ENCODE results near the gene SIDT2. TPM values are rescaled to one million over a fixed set of nuclear protein-coding genes. Genes with fewer than 3 reads are reported as not detected.
A peak's percentile ranks its signal among the peaks of the same experiment; 100 is the strongest.

The SIDT2 gene
- total and polyA plus RNA-seq, 2 of the 4 experiments (the other 2 are of a cell fraction) = 7.3 to 30.3 TPM

DNA sequence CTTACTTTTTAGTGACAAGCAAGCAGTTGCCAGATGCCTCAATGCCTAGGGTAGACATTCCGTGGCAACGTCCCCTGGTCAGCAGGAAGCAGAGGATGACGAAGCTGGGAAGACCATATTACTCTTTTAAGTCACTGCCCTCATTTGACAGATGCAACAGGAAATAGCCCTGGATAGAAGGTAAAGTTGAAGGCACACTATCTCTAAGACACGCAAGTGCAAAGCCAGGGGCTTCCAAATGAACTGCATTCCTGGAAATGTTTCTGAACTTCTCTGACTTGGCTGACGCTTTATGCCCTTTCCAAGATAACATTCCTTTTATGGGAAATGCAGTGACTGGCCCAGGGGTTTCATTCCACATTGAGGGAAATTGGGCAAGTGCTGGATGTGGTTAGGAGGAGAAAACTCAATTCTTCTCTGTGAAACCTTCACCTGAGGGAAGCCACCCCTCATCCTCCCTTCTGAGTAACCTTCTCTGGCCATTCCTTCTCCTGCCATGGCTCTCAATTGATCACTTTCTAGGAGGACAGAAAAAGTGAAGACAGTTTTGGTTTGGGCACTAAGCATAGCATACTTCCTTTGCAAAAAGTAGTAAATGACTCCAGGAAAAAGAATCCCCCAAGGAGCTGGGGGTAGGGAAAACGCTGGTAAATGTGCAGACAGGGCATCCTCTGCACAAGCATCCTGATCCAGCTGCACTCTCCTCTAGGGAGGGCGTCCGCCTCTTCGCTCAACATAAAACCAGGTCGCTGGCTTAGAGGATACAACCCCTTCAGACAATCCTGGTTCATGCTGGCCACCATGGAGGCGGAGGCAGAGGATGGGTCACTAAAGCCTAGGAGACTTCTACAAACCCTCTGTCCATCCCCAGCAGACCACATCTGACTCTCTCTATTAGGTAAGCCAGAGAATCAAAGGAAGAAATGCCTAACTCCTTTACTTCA lies 38.9 kb downstream of the SIDT2 start:
- peak; percentile 88 for DNase-seq
- peak overlapping the region; percentile 98 for H3K14ac ChIP-seq (replicated peaks; ENCODE audit: low read depth, low read length)
- H2AFZ ChIP-seq (replicated peaks; ENCODE audit: low read length, poor library complexity) = peak overlapping the region; percentile 54
- H3K36me3 ChIP-seq (ENCODE audit: control insufficient read depth, insufficient read depth, low read length) = peaks cover 40% of the 10 kb centered on the region
- H3K9me3 ChIP-seq (ENCODE audit: control insufficient read depth, insufficient read depth, low read length) = no peaks in the 10 kb centered on the region
- peak overlapping the region; percentile 98 for H3K18ac ChIP-seq (ENCODE audit: low read depth, low read length)
- WGBS, 2 experiments (ENCODE audit: extremely low coverage in 2 of 2, insufficient read length in 1 of 2) = no CpG with 5 or more reads among the region's 11 CpGs
- TSS peak; percentile 12 for BruUV-seq (replicated peaks)
- H3K27me3 ChIP-seq (ENCODE audit: control insufficient read depth, insufficient read depth, low read length) = no peaks in the 10 kb centered on the region
- peaks cover 40% of the 10 kb centered on the region for H3K4me1 ChIP-seq (ENCODE audit: control insufficient read depth, insufficient read depth, low read length)
- no peaks in the 10 kb centered on the region for H4K20me1 ChIP-seq (ENCODE audit: insufficient read depth, low read length)
- H2AK9ac ChIP-seq (replicated peaks; ENCODE audit: low read depth, low read length, poor library complexity) = peak overlapping the region; percentile 96
- ChIA-PET POLR2A (ENCODE audit: unreplicated experiment) (interaction anchor here (1.2 to 2.0 kb wide), 2 partner anchors 9 to 18 kb away, joined by 6 to 11 read pairs; partner anchors contain the start of gene TAGLN), CTCF (interaction anchor here (2.0 kb wide), 1 partner anchor 10 kb away, joined by 6 read pairs; no protein-coding TSS in a partner anchor)
- H4K8ac ChIP-seq (ENCODE audit: low read depth in 2 of 2, low read length in 2 of 2) = peak overlapping the region; percentile 95 to 99
- H3K23ac ChIP-seq (ENCODE audit: low read depth, low read length) = peak overlapping the region; percentile 98
- H3K4ac ChIP-seq (ENCODE audit: low read depth, low read length) = peak overlapping the region; percentile 99
- peaks cover 28% of the 10 kb centered on the region for H3K9me1 ChIP-seq (ENCODE audit: insufficient read depth, low read length)
- peak overlapping the region; percentile 100 for H4K5ac ChIP-seq (ENCODE audit: low read depth, low read length)
- peaks cover 18 to 46% of the 10 kb centered on the region in 2 experiments; a peak in 3 of 4 replicates for H3K79me1 ChIP-seq (ENCODE audit: low read depth in 1 of 2, low read length in 2 of 2)
- dilution Hi-C loops (cut with HindIII; ENCODE audit: low sequenced_read_pairs, unreplicated experiment) = no loop called here
- H3K9ac ChIP-seq (ENCODE audit: low read depth, low read length) = peak overlapping the region; percentile 90
- peak overlapping the region; percentile 100 for H3K27ac ChIP-seq (ENCODE audit: insufficient read depth, low read length)
- peak; percentile 56 for ATAC-seq (ENCODE audit: low read depth)
- in situ Hi-C loops (cut with MboI; ENCODE audit: low sequenced_read_pairs) = no loop called here
- H2BK15ac ChIP-seq (ENCODE audit: low read depth, low read length) = peak overlapping the region; percentile 100
- H2BK20ac ChIP-seq (ENCODE audit: low read depth, low read length) = peak overlapping the region; percentile 96
- peak overlapping the region; percentile 1 for H3K4me2 ChIP-seq (ENCODE audit: low read depth, low read length)
- H3K56ac ChIP-seq (ENCODE audit: extremely low read depth, insufficient read depth, low read length) = peak overlapping the region; percentile 98
- H4K91ac ChIP-seq (ENCODE audit: insufficient read depth, low read depth, low read length) = peak overlapping the region; percentile 99
- H2BK120ac ChIP-seq (ENCODE audit: low read depth, low read length) = peak overlapping the region; percentile 97
- no peak overlapping the region for H3K4me3 ChIP-seq (ENCODE audit: insufficient read depth, low read depth, low read length)
- TF ChIP-seq FOS (IDR thresholded peaks at IDR 0.05; ENCODE audit: low read depth, low read length) (0 out of 2 replicates have a peak, but pooled peaks have one; percentile 2), CEBPB (IDR thresholded peaks at IDR 0.05; ENCODE audit: low read depth, low read length) (peak; percentile 62; the same call in 1 of the 2 replicates), RAD21 (IDR thresholded peaks at IDR 0.05; ENCODE audit: low read length) (0 out of 2 replicates have a peak, but pooled peaks have one; percentile 3), SMC3 (IDR thresholded peaks at IDR 0.05; ENCODE audit: low read depth, low read length) (no peak), POLR2A (IDR thresholded peaks at IDR 0.05; ENCODE audit: low read depth, low read length) (peak; percentile 16; the same call in 1 of the 2 replicates)
- TF ChIP-seq, protein P1, sequence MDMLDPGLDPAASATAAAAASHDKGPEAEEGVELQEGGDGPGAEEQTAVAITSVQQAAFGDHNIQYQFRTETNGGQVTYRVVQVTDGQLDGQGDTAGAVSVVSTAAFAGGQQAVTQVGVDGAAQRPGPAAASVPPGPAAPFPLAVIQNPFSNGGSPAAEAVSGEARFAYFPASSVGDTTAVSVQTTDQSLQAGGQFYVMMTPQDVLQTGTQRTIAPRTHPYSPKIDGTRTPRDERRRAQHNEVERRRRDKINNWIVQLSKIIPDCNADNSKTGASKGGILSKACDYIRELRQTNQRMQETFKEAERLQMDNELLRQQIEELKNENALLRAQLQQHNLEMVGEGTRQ (IDR thresholded peaks at IDR 0.05; ENCODE audit: low read depth, low read length) = no peak
- H2AK5ac ChIP-seq (ENCODE audit: low read depth, low read length) = peak overlapping the region; percentile 100
- intact Hi-C loops (cut with micrococcal nuclease) = no loop called here
- H2BK5ac ChIP-seq (ENCODE audit: low read depth, low read length, poor library complexity, severe bottlenecking) = peak overlapping the region; percentile 99
